ENCODE data around the gene ARRB1. TPM values are rescaled to one million over a fixed set of nuclear protein-coding genes. Genes with fewer than 3 reads are reported as not detected.

ARRB1 gene
- total RNA-seq, 1 donor from 2014 or later, result 187 TPM

DNA sequence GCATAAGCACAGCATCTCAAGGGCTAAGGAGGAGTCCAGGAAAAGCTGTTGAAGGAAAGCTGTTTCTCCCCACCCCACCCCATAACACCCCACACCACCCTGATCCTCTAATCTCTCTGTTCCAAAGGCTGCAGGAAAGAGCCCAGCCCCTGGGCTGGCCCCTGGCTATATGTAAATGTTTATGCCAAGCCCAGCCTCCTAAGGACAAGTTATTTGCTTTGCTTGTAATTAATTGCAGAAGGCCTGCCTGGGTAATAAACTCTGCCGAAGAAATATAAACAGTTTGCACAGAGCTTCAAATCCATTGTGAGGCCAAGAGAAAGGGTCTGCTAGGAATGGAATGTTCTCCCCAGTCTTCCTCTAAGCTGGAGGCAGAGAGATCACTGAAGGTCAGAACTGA, 21.2 kb downstream of the ARRB1 start:
- Histone ChIP-seq H3K27ac (peak overlapping the region; percentile 74), H3K9me3 (no peaks in the 10 kb centered on the region), H3K4me3 (no peak overlapping the region), H3K27me3 (ENCODE audit: low read depth) (no peaks in the 10 kb centered on the region), H3K36me3 (peaks cover 9% of the 10 kb centered on the region), H3K4me1 (peaks cover 97% of the 10 kb centered on the region)
- TF ChIP-seq CTCF (IDR thresholded peaks at IDR 0.05), result no peak
- intact Hi-C loops (cut with DNase I), result no loop called here
- DNase-seq (no peak), ATAC-seq (peak in 1 of 2 donors; percentile 3)

- intact Hi-C loops (cut with DNase I), result loop anchor here (10.0 kb wide), 1 partner anchor 56 kb away; no protein-coding TSS in a partner anchor
- Histone ChIP-seq H3K27ac (peak overlapping the region; percentile 74), H3K27me3 (ENCODE audit: low read depth) (no peaks in the 10 kb centered on the region), H3K9me3 (no peaks in the 10 kb centered on the region), H3K36me3 (peaks cover 23% of the 10 kb centered on the region), H3K4me3 (no peak overlapping the region), H3K4me1 (peaks cover 94% of the 10 kb centered on the region)
- ATAC-seq (peak; percentile 94 to 95), DNase-seq (peak; percentile 86)
- TF ChIP-seq CTCF (IDR thresholded peaks at IDR 0.05), result peak; percentile 72
These were observed 22.8 kb downstream of the ARRB1 start for GRCh38 chr11:75328426-75329277.

DNA sequence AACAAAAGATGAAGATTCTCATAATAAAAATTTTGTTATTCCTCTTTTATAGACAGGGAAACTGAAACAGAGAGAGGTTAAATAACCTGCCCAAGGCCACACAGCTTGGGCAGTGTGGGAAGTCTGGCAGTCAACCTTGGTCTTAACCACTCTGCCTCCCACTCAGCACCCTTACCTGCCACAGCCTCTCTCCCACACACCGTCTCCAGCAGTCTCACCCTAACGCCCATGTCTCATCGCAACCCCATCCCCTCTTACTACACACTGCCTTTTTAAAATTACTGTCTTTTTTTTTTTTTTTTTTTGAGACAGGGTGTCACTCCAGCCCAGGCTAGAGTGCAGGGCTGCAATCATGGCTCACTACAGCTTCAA, 25.0 kb downstream of the ARRB1 start:
- intact Hi-C loops (cut with DNase I), result loop anchor here (10.0 kb wide), 1 partner anchor 58 kb away; no protein-coding TSS in a partner anchor
- H3K4me1 ChIP-seq, result peaks cover 91% of the 10 kb centered on the region
- H3K4me3 ChIP-seq, result no peak overlapping the region
- TF ChIP-seq CTCF (IDR thresholded peaks at IDR 0.05), result no peak
- peak overlapping the region; percentile 8 for H3K27ac ChIP-seq
- no peaks in the 10 kb centered on the region for H3K27me3 ChIP-seq (ENCODE audit: low read depth)
- ATAC-seq (no peak), DNase-seq (no peak)
- H3K36me3 ChIP-seq, result peaks cover 40% of the 10 kb centered on the region
- H3K9me3 ChIP-seq, result no peaks in the 10 kb centered on the region

DNA sequence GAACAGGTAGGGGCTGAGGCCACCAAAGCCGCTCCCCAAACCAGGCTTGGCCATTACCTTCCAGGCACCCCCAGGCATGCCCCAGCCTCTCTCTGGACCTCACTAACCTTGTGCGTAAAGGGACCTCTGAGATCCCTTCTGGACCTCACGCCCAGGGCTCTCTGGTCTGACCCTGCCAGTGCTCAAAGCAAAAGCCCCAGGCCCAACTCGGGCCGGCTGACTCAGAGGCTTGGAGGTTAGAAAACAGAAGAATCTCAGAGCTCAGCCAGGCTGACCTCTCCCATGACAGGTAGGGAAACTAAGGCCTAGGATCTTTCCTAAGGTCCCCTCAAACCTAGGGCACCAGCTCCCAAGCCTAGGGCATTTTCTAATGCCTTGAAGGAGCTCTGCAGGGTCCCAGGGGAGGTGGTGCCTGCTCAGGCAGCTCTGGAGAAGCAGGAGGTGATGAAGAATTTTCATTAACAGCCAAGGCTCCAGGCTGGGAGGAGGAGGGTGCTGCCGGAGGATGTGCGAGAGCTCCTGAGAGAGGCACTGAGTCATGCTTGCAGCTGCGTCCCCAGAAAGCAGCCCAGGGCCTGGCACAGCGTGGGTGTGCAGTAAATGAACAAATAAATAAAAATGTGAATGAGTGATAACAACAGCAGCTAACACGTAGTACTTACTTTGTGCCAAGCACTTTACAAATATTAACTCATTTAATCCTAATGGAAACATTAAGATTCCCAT, 25.6 kb downstream of the ARRB1 start:
- intact Hi-C loops (cut with DNase I), result loop anchor here (10.0 kb wide), 1 partner anchor 59 kb away; no protein-coding TSS in a partner anchor
- Histone ChIP-seq H3K36me3 (peaks cover 42% of the 10 kb centered on the region), H3K27me3 (ENCODE audit: low read depth) (no peaks in the 10 kb centered on the region), H3K4me3 (no peak overlapping the region), H3K9me3 (no peaks in the 10 kb centered on the region), H3K27ac (peak overlapping the region; percentile 8), H3K4me1 (peaks cover 88% of the 10 kb centered on the region)
- DNase-seq, result peak; percentile 62
- ATAC-seq, result peak in 1 of 2 donors; percentile 63
- no peak for TF ChIP-seq CTCF (IDR thresholded peaks at IDR 0.05)

GRCh38 chr11:75324740-75325139, 26.7 kb downstream of the ARRB1 start:
- ATAC-seq (no peak), DNase-seq (no peak)
- no peak for TF ChIP-seq CTCF (IDR thresholded peaks at IDR 0.05)
- Histone ChIP-seq H3K27me3 (ENCODE audit: low read depth) (no peaks in the 10 kb centered on the region), H3K36me3 (peaks cover 42% of the 10 kb centered on the region), H3K9me3 (no peaks in the 10 kb centered on the region), H3K4me1 (peaks cover 88% of the 10 kb centered on the region), H3K27ac (no peak overlapping the region), H3K4me3 (no peak overlapping the region)
- intact Hi-C loops (cut with DNase I), result loop anchor here (10.0 kb wide), 1 partner anchor 60 kb away; no protein-coding TSS in a partner anchor

All from lower lobe of right lung (tissue), 2 donors.